HG03045 (cell line): ENCODE measurements around the gene EP300.

ENCODE experiments used
- ATAC-seq: cut with Tn5 transposase; IDR thresholded peaks from one replicate; pipeline ENCODE4 v1.9.1; 2021; ENCODE audit warnings: mild to moderate bottlenecking, moderate library complexity; ENCODE audit not compliant: unreplicated experiment

EP300 gene

GRCh38 chr22:41204066-41204465, 111.7 kb downstream of the EP300 start:
- no peak for ATAC-seq

DNA sequence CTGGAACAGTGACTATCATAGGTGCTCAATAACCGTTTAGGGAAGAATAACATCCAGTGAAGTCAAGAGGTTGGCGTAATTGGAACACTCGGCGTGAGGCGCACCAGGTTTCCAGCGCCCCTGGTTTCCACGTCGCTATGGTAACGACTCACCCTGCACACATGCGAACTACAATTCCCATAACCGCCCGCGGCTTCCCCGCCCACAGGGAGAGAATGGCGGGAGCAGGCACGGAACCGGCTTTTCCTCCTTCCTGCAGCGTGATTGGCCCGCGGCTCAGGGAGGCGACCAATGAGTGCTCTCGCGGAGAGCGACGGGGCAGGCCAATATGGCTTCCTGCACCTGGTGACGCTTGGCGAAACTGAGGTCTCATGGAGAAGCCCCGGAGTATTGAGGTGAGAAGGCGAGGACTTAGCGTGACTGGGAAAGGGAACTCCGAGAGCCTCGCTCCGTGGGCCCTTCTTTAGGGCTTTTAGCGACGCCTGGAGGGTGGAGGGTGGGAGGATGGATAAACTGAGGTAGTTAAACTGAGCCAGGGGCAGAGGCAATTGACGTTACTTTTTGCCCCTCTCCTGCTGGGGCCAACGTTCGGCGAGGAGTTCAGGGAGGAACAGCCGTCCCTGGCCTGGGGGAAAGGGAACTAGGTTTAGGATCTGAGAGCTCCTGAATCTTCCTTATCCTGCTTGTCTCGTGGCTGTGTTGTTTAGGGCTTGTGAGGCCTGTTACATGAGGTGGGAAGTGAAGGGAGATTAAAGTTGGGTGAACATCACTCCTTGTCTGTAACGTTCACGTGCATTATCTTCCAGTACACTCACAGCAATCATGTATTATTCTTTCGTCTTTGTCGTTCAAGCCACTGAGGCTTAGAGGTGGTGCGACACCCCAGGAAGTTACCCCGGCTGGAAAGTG, 112.9 kb downstream of the EP300 start, which contains the start of gene L3MBTL2:
L3MBTL2 (plus strand) TSS at position 321 of the 909 bp plus-strand sequence; CDS start at position 372, 51 bp downstream.
- ATAC-seq = peak; percentile 96

DNA sequence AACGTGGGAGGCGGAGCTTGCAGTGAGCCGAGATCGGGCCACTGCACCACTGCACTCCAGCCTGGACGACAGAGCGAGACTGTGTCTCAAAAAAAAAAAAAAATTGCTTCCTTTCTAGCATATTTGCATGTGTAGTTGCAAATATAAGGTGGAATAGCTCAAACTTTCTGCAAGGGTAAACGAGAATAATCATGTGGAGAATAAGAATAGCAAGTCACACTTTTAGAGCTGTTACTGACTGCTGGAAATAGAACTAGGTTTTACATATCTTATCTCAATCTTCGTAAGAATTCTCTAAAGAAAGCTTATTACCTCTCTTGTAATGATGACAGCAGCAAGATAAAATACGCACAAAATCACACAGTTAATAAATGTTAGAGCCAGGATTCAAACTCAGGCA, 114.3 kb downstream of the EP300 start:
- ATAC-seq = no peak

- ATAC-seq = no peak
Measured at GRCh38 chr22:41215409-41215808, 123.0 kb downstream of the EP300 start.

DNA sequence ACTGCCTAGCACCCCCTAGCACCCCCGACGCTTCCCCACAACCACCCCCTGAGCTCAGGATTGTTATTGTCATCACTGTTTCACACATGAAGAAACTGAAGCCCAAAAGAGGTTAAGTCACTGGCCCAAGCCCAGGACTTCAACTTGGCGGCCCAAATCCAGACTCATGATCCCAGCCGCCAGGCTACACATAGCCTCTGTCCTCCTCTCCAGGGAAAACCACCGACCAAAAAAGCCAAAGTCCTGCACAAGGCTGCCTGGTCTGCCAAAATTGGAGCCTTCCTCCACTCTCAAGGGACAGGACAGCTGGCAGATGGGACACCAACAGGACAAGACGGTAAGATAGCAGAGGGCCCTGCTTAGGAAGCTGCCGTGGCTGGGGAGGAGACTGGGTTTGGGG, 123.5 kb downstream of the EP300 start:
- ATAC-seq = no peak

GRCh38 chr22:41216984-41217383, 124.6 kb downstream of the EP300 start:
- ATAC-seq = no peak

GRCh38 chr22:41217553-41218157, 125.3 kb downstream of the EP300 start:
- no peak for ATAC-seq

- no peak for ATAC-seq
Measured at GRCh38 chr22:41222846-41223507, 130.6 kb downstream of the EP300 start.

DNA sequence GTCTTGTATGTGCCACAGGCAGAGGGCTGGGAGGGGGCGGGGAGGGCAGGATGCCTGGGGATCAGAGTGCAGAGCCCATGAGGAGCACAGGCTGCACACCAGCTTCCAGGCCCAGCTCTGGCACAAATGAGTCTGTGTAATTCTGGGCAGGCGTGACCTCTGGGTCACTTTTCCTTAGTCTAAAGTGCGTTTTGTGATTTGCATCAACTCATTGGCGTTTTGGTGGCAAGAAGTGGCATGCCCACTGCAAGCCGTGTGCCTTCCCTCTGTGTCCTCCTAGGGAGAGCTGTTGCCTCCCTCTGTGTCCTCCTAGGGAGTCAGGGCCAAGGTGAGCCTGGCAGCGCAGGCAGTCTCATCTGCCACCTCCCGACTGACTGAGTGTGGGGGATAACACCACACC, 131.1 kb downstream of the EP300 start:
- no peak for ATAC-seq

- ATAC-seq = no peak
Measured at GRCh38 chr22:41226723-41227655, 134.6 kb downstream of the EP300 start.

DNA sequence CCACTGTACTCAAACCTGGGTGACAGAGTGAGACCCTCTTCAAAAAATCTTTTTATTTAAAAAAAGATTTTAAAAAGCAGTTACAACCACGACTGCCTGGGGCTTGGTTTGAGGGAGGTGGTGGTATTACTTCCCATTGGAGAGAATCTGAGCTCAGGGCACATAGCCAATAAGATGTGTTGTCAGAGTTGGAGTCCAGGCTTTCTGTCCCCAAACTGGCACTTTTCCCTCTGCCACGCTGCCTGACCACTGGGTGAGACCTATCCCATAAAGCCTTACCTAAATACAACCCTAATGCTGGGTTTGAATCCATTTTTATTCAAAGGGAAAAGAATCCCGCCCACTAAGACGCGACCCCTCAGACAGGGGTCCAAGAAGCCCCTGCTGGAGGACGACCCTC, 136.8 kb downstream of the EP300 start:
- no peak for ATAC-seq
